ENCODE measurements around the gene CNTNAP1. TPM values are rescaled to one million over a fixed set of nuclear protein-coding genes. Genes with fewer than 3 reads are reported as not detected.

CNTNAP1 gene
- total and polyA plus RNA-seq, 8 donors = 0.76 to 13.3 (median 7.6) TPM

GRCh38 chr17:42669705-42669976, 12.7 kb upstream of the CNTNAP1 start:
- Histone ChIP-seq H3K4me3 (peak overlapping the region in 2 of 4 donors; percentile 13 to 19), H3K27me3 (peaks cover 0 to 35% (median 0%) of the 10 kb centered on the region in 3 donors), H3K27ac (peak overlapping the region; percentile 4 to 75 (median 46)), H3K4me1 (peaks cover 41 to 77% (median 65%) of the 10 kb centered on the region in 4 donors), H3K36me3 (peaks cover 63 to 91% (median 85%) of the 10 kb centered on the region in 4 donors), H3K9me3 (no peaks in the 10 kb centered on the region)
- TF ChIP-seq POLR2A (IDR thresholded peaks at IDR 0.05) = no peak
- TF ChIP-seq CTCF (IDR thresholded peaks at IDR 0.05) = no peak
- intact Hi-C loops (cut with DNase I; ENCODE audit: low total_unique reads) = no loop called here
- no peak for DNase-seq
- WGBS, 5 donors = 70 to 87% (median 76%) methylated on average over 8 to 12 of the region's 12 CpGs

- Histone ChIP-seq H3K36me3 (peaks cover 63 to 86% (median 80%) of the 10 kb centered on the region in 4 donors), H3K27me3 (peaks cover 0 to 38% (median 0%) of the 10 kb centered on the region in 3 donors), H3K4me3 (peak overlapping the region in 2 of 4 donors; percentile 19 to 29), H3K4me1 (peaks cover 47 to 82% (median 71%) of the 10 kb centered on the region in 4 donors), H3K27ac (peak overlapping the region in 3 of 5 donors; percentile 46 to 75 (median 72)), H3K9me3 (no peaks in the 10 kb centered on the region)
- 54 to 76% (median 73%) methylated on average over 49 to 87 of the region's 87 CpGs for WGBS, 5 donors
- TF ChIP-seq POLR2A (IDR thresholded peaks at IDR 0.05) = no peak
- no peak for TF ChIP-seq POLR2AphosphoS5 (IDR thresholded peaks at IDR 0.05)
- TF ChIP-seq CTCF (IDR thresholded peaks at IDR 0.05) = no peak
- no peak for TF ChIP-seq EP300 (IDR thresholded peaks at IDR 0.05)
- peak in 1 of 2 donors; percentile 41 for DNase-seq
- intact Hi-C loops (cut with DNase I; ENCODE audit: low total_unique reads) = no loop called here
Measured at GRCh38 chr17:42669977-42670788, 12.1 kb upstream of the CNTNAP1 start.

- Histone ChIP-seq H3K9me3 (no peaks in the 10 kb centered on the region), H3K27ac (peak overlapping the region in 3 of 5 donors; percentile 16 to 75 (median 46)), H3K27me3 (peaks cover 0 to 47% (median 0%) of the 10 kb centered on the region in 3 donors), H3K36me3 (peaks cover 55 to 78% (median 72%) of the 10 kb centered on the region in 4 donors), H3K4me1 (peaks cover 50 to 90% (median 79%) of the 10 kb centered on the region in 4 donors), H3K4me3 (peak overlapping the region in 2 of 4 donors; percentile 19 to 29)
- TF ChIP-seq CTCF (IDR thresholded peaks at IDR 0.05) (no peak), POLR2AphosphoS5 (IDR thresholded peaks at IDR 0.05) (no peak), EP300 (IDR thresholded peaks at IDR 0.05) (no peak), POLR2A (IDR thresholded peaks at IDR 0.05) (no peak)
- no peak for DNase-seq
- intact Hi-C loops (cut with DNase I; ENCODE audit: low total_unique reads) = no loop called here
- WGBS, 5 donors = 74 to 84% (median 79%) methylated on average over 46 to 50 of the region's 50 CpGs
Measured at GRCh38 chr17:42670789-42671657, 11.3 kb upstream of the CNTNAP1 start.

GRCh38 chr17:42672038-42672437, 10.3 kb upstream of the CNTNAP1 start:
- peaks cover 46 to 68% (median 62%) of the 10 kb centered on the region in 4 donors for H3K36me3 ChIP-seq
- WGBS, 5 donors = 83 to 90% (median 86%) methylated on average over 26 to 28 of the region's 28 CpGs
- TF ChIP-seq POLR2A (IDR thresholded peaks at IDR 0.05) (no peak), CTCF (IDR thresholded peaks at IDR 0.05) (no peak), POLR2AphosphoS5 (IDR thresholded peaks at IDR 0.05) (no peak), EP300 (IDR thresholded peaks at IDR 0.05) (no peak)
- intact Hi-C loops (cut with DNase I; ENCODE audit: low total_unique reads) = no loop called here
- no peak for DNase-seq
- H3K9me3 ChIP-seq = no peaks in the 10 kb centered on the region
- H3K27ac ChIP-seq = peak overlapping the region in 2 of 5 donors; percentile 31 to 97
- no peak overlapping the region for H3K4me3 ChIP-seq
- peaks cover 0 to 54% (median 0%) of the 10 kb centered on the region in 3 donors for H3K27me3 ChIP-seq
- H3K4me1 ChIP-seq = peaks cover 50 to 91% (median 76%) of the 10 kb centered on the region in 4 donors

Measured in stomach (tissue), 9 donors.